Neural cell (in vitro differentiated cells): ENCODE measurements around the gene ANXA2. TPM values are rescaled to one million over a fixed set of nuclear protein-coding genes. Genes with fewer than 3 reads are reported as not detected.

Experiments used
- H2AFZ ChIP-seq: fragments of 200-600, 300-800 bp; sonication (generic), shearing (Covaris generic); 2 replicates; pipeline ENCODE4 v1.6.0; 2014; ENCODE audit warnings: low read depth, mild to moderate bottlenecking, antibody characterized with exemption, low read length, moderate library complexity
- H3F3A ChIP-seq: fragments of 200-600 bp; shearing (Covaris generic); 2 replicates; pipeline ENCODE4 v1.6.1; 2016; ENCODE audit warnings: mild to moderate bottlenecking, moderate library complexity, mixed read lengths, antibody characterized with exemption, low read length; ENCODE audit not compliant: insufficient read depth, poor library complexity, severe bottlenecking
- H3K27ac ChIP-seq: fragments of 200-600, 300-800 bp; sonication (generic), shearing (Covaris generic); 2 replicates; pipeline ENCODE4 v1.5.1; 2014; ENCODE audit warnings: mild to moderate bottlenecking, low read length, moderate library complexity
- H3K27me3 ChIP-seq: fragments of 300-800, 200-600 bp; sonication (generic), shearing (Covaris generic); 2 replicates; pipeline ENCODE4 v1.6.0; 2014; ENCODE audit warnings: mild to moderate bottlenecking, low read depth, low read length, moderate library complexity; ENCODE audit not compliant: insufficient read depth
- H3K36me3 ChIP-seq: fragments of 300-800, 200-600 bp; sonication (generic), shearing (Covaris generic); 2 replicates; pipeline ENCODE4 v1.5.1; 2014; ENCODE audit warnings: mild to moderate bottlenecking, antibody characterized with exemption, low read length, moderate library complexity; ENCODE audit not compliant: insufficient read depth
- H3K4me2 ChIP-seq: fragments of 300-800, 200-600 bp; sonication (generic), shearing (Covaris generic); 2 replicates; pipeline ENCODE4 v1.6.0; 2014; ENCODE audit warnings: mild to moderate bottlenecking, low read length
- H3K4me3 ChIP-seq: fragments of 300-800, 200-600 bp; sonication (generic), shearing (Covaris generic); 2 replicates; pipeline ENCODE4 v1.5.1; 2014; ENCODE audit warnings: mild to moderate bottlenecking, low read length, moderate library complexity
- H3K79me2 ChIP-seq: fragments of 200-600 bp; shearing (Covaris generic); replicated peaks from 2 replicates; pipeline ENCODE4 v1.6.0; 2014; ENCODE audit warnings: mild to moderate bottlenecking, low read length, moderate library complexity; ENCODE audit not compliant: insufficient read depth
- H3K9ac ChIP-seq: fragments of 300-800, 200-600 bp; sonication (generic), shearing (Covaris generic); 2 replicates; pipeline ENCODE4 v1.6.1; 2016; ENCODE audit warnings: mild to moderate bottlenecking, low read length, mixed read lengths
- H3K9me2 ChIP-seq: fragments of 200-600 bp; shearing (Covaris generic); 2 replicates; pipeline ENCODE4 v1.6.1; 2016; ENCODE audit warnings: mild to moderate bottlenecking, low read length, mixed read lengths; ENCODE audit not compliant: insufficient read depth
- H3K9me3 ChIP-seq: fragments of 200-600, 300-800 bp; sonication (generic), shearing (Covaris generic); 2 replicates; pipeline ENCODE4 v1.6.1; 2016; ENCODE audit warnings: mild to moderate bottlenecking, mixed run types, low read length, moderate library complexity, mixed read lengths
- H4K20me1 ChIP-seq: fragments of 200-600 bp; shearing (Covaris generic); 2 replicates; pipeline ENCODE4 v1.6.1; 2016; ENCODE audit warnings: mild to moderate bottlenecking, mixed run types; ENCODE audit not compliant: insufficient read depth
- EP300 ChIP-seq: fragments of 450-650 bp; conservative IDR thresholded peaks from 2 replicates; pipeline ENCODE4 v1.6.1; 2014; ENCODE audit warnings: antibody characterized with exemption, mild to moderate bottlenecking, moderate library complexity; ENCODE audit not compliant: poor library complexity, severe bottlenecking
- EZH2 ChIP-seq: fragments of 200-600, 300-800 bp; shearing (Covaris generic), sonication (generic); IDR thresholded peaks from 2 replicates; pipeline ENCODE4 v1.6.1; 2014; ENCODE audit warnings: antibody characterized with exemption, low read length, borderline replicate concordance, mild to moderate bottlenecking; ENCODE audit not compliant: insufficient read depth, poor library complexity, severe bottlenecking
- MXI1 ChIP-seq: fragments of 450-650 bp; conservative IDR thresholded peaks from 2 replicates; pipeline ENCODE4 v1.6.1; 2014; ENCODE audit warnings: antibody characterized with exemption, mild to moderate bottlenecking; ENCODE audit not compliant: poor library complexity, severe bottlenecking
- POLR2AphosphoS5 ChIP-seq: IDR thresholded peaks from 2 replicates; pipeline ENCODE4 v1.6.1; 2012
- RAD21 ChIP-seq: fragments of 450-650 bp; conservative IDR thresholded peaks from 2 replicates; pipeline ENCODE4 v1.6.1; 2014; ENCODE audit warnings: antibody characterized with exemption, mild to moderate bottlenecking, moderate library complexity
- SMC3 ChIP-seq: fragments of 450-650 bp; conservative IDR thresholded peaks from 2 replicates; pipeline ENCODE4 v1.6.1; 2014; ENCODE audit warnings: antibody characterized with exemption, mild to moderate bottlenecking, moderate library complexity; ENCODE audit not compliant: poor library complexity
- TAF1 ChIP-seq: IDR thresholded peaks from 2 replicates; pipeline ENCODE4 v1.6.1; 2012; ENCODE audit warnings: low read depth
- polyA plus RNA-seq: library from polyadenylated mRNA; depleted of rRNA; stranded (reverse); fragments of >200 nt; gene quantifications from 2 replicates; pipeline ENCODE4 v1.2.3, GENCODE V29; 2014
- TF ChIP-seq, protein P1 (sequence below): IDR thresholded peaks from 2 replicates; pipeline ENCODE4 v1.6.1; 2012; ENCODE audit warnings: borderline replicate concordance
- TF ChIP-seq, protein P2 (sequence below): fragments of 450-650 bp; IDR thresholded peaks from 2 replicates; pipeline ENCODE4 v1.5.1; 2014; ENCODE audit warnings: antibody characterized with exemption, mild to moderate bottlenecking, moderate library complexity; ENCODE audit not compliant: poor library complexity, severe bottlenecking

ANXA2 gene
- polyA plus RNA-seq, 1 donor from 2014 or later, result 6.2 TPM

DNA sequence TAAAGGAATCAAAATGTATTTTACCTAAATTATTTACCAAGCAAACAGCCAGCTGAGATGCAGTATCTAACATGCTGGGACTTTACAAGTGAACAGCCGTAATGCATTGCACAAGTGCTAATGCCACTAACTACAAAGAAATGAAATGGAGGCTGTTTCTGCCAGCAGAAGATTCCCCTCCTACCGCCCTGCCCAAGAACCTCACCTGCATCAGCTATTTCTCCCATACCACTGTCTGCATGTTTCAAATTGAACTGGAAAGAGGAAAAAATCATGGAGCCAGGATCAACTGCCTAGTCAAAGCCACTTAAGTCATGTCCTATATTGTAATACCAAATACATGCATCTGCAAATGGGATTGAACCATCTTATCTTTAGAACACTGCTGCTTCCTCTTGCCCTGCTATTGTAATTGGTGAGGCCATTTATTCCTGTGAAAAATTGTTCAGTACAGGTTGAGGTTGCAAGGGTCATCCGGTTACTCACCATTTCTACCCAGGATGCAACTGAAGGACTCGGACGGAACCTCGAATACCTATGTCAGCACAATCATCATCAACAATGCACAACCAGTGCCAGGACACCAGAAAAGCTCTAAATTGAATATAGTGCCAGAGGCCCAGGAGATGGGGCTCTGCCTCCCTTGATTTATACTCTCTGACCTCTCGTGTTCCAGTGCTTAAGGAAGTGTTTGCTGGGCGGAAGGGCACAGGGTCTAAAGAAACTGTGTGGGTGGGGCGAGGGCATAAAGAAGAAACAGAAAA lies 27.5 kb downstream of the ANXA2 start:
- no peak overlapping the region for H3K9ac ChIP-seq
- no peaks in the 10 kb centered on the region for H3K79me2 ChIP-seq
- no peaks in the 10 kb centered on the region for H3F3A ChIP-seq
- H3K27ac ChIP-seq, result no peak overlapping the region
- no peaks in the 10 kb centered on the region for H3K36me3 ChIP-seq
- no peak overlapping the region for H2AFZ ChIP-seq
- no peak overlapping the region for H3K4me3 ChIP-seq
- H3K27me3 ChIP-seq, result no peaks in the 10 kb centered on the region
- no peaks in the 10 kb centered on the region for H3K9me3 ChIP-seq
- no peak overlapping the region for H3K4me2 ChIP-seq
- TF ChIP-seq, protein P1, sequence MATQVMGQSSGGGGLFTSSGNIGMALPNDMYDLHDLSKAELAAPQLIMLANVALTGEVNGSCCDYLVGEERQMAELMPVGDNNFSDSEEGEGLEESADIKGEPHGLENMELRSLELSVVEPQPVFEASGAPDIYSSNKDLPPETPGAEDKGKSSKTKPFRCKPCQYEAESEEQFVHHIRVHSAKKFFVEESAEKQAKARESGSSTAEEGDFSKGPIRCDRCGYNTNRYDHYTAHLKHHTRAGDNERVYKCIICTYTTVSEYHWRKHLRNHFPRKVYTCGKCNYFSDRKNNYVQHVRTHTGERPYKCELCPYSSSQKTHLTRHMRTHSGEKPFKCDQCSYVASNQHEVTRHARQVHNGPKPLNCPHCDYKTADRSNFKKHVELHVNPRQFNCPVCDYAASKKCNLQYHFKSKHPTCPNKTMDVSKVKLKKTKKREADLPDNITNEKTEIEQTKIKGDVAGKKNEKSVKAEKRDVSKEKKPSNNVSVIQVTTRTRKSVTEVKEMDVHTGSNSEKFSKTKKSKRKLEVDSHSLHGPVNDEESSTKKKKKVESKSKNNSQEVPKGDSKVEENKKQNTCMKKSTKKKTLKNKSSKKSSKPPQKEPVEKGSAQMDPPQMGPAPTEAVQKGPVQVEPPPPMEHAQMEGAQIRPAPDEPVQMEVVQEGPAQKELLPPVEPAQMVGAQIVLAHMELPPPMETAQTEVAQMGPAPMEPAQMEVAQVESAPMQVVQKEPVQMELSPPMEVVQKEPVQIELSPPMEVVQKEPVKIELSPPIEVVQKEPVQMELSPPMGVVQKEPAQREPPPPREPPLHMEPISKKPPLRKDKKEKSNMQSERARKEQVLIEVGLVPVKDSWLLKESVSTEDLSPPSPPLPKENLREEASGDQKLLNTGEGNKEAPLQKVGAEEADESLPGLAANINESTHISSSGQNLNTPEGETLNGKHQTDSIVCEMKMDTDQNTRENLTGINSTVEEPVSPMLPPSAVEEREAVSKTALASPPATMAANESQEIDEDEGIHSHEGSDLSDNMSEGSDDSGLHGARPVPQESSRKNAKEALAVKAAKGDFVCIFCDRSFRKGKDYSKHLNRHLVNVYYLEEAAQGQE, result no peak
- TF ChIP-seq RAD21 (no peak), EZH2 (no peak), POLR2AphosphoS5 (no peak)
- TF ChIP-seq, protein P2, sequence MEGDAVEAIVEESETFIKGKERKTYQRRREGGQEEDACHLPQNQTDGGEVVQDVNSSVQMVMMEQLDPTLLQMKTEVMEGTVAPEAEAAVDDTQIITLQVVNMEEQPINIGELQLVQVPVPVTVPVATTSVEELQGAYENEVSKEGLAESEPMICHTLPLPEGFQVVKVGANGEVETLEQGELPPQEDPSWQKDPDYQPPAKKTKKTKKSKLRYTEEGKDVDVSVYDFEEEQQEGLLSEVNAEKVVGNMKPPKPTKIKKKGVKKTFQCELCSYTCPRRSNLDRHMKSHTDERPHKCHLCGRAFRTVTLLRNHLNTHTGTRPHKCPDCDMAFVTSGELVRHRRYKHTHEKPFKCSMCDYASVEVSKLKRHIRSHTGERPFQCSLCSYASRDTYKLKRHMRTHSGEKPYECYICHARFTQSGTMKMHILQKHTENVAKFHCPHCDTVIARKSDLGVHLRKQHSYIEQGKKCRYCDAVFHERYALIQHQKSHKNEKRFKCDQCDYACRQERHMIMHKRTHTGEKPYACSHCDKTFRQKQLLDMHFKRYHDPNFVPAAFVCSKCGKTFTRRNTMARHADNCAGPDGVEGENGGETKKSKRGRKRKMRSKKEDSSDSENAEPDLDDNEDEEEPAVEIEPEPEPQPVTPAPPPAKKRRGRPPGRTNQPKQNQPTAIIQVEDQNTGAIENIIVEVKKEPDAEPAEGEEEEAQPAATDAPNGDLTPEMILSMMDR, result no peak
- no peaks in the 10 kb centered on the region for H4K20me1 ChIP-seq
- H3K9me2 ChIP-seq, result no peaks in the 10 kb centered on the region

DNA sequence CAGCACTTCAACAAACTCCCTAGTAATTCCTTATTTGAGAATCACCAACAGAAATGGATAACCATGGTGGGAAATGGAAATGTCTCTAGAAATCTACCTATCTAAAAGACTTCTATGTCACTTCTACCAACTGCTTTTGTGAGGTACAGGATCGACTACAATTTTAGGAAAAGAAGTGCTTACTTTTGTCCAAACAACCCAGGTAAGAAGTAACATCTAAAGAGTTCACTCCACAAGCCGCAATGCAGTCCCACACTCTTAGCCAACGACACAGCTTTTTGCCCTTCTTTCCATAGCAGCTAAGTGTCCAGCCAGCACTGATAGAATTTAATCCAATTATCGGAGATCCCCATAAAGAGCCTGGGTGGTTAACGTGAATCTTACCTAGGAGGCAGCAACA lies 28.1 kb downstream of the ANXA2 start:
- Histone ChIP-seq H3K27me3 (no peaks in the 10 kb centered on the region), H3K9ac (no peak overlapping the region), H3K4me3 (no peak overlapping the region), H3K79me2 (no peaks in the 10 kb centered on the region), H3F3A (no peaks in the 10 kb centered on the region), H3K9me3 (no peaks in the 10 kb centered on the region), H2AFZ (no peak overlapping the region), H3K9me2 (no peaks in the 10 kb centered on the region), H4K20me1 (no peaks in the 10 kb centered on the region), H3K4me2 (no peak overlapping the region), H3K36me3 (no peaks in the 10 kb centered on the region), H3K27ac (no peak overlapping the region)
- TF ChIP-seq, protein P2, result no peak
- TF ChIP-seq, protein P1, result no peak
- TF ChIP-seq TAF1 (no peak), POLR2AphosphoS5 (no peak), EZH2 (no peak), RAD21 (no peak), EP300 (no peak), MXI1 (no peak), SMC3 (no peak)
